SH-SY5Y (cell line): ENCODE data around the gene ANKS6.

Experiments used
- GATA2 ChIP-seq: IDR thresholded peaks from 2 replicates; pipeline ENCODE4 v1.6.1; 2011; ENCODE audit warnings: mild to moderate bottlenecking, low read depth, low read length
- GATA3 ChIP-seq: IDR thresholded peaks from 2 replicates; pipeline ENCODE4 v1.6.1; 2011; ENCODE audit warnings: low read depth, mild to moderate bottlenecking, low read length, moderate library complexity

- TF ChIP-seq GATA2 (peak; percentile 84), GATA3 (peak; percentile 82)
Observed at GRCh38 chr9:98694943-98695342, 101.4 kb downstream of the ANKS6 start.
